MV-4-11 (cell line): ENCODE data around the gene DEUP1.
"Not testable (repeated sequence)": the region's sequence is repeated elsewhere in the genome, so short reads cannot be mapped to it uniquely, and the experiment has no call there.

ENCODE experiments used
- DNase-seq: peaks from one replicate; lab custom pipeline; 2025; lab: John Stamatoyannopoulos, UW

The DEUP1 gene

GRCh38 chr11:93330446-93330984, at the start of gene DEUP1:
DEUP1 (plus strand) TSS chr11:93330742; CDS start chr11:93332260, 1,518 bp downstream.
- no peak for DNase-seq

- no peak for DNase-seq
Observed at GRCh38 chr11:93285430-93285829, 45.1 kb upstream of the DEUP1 start.

- DNase-seq, result no peak
Observed at GRCh38 chr11:93287434-93287833, 43.1 kb upstream of the DEUP1 start.

- DNase-seq, result no peak
Observed at GRCh38 chr11:93288079-93288478, 42.5 kb upstream of the DEUP1 start.

- no peak for DNase-seq
Observed at GRCh38 chr11:93288767-93289166, 41.8 kb upstream of the DEUP1 start.

- DNase-seq, result no peak
Observed at GRCh38 chr11:93289782-93290463, 40.6 kb upstream of the DEUP1 start.

- DNase-seq, result no peak
Observed at GRCh38 chr11:93291110-93291509, 39.4 kb upstream of the DEUP1 start.

- no peak for DNase-seq
Observed at GRCh38 chr11:93291898-93292297, 38.6 kb upstream of the DEUP1 start.

GRCh38 chr11:93295921-93296575, 34.5 kb upstream of the DEUP1 start:
- no peak for DNase-seq

GRCh38 chr11:93303689-93304088, 26.9 kb upstream of the DEUP1 start:
- DNase-seq, result no peak

- not testable (repeated sequence) for DNase-seq
Observed at GRCh38 chr11:93314399-93314798, 16.1 kb upstream of the DEUP1 start.

GRCh38 chr11:93319224-93319839, 11.2 kb upstream of the DEUP1 start:
- no peak for DNase-seq

GRCh38 chr11:93320230-93320629, 10.3 kb upstream of the DEUP1 start:
- no peak for DNase-seq

GRCh38 chr11:93322207-93322606, 8.3 kb upstream of the DEUP1 start:
- DNase-seq, result no peak

- no peak for DNase-seq
Observed at GRCh38 chr11:93323747-93324146, 6.8 kb upstream of the DEUP1 start.

- no peak for DNase-seq
Observed at GRCh38 chr11:93324500-93324899, 6.0 kb upstream of the DEUP1 start.

GRCh38 chr11:93326681-93327080, 3.9 kb upstream of the DEUP1 start:
- DNase-seq, result no peak

- DNase-seq, result no peak
Observed at GRCh38 chr11:93329936-93330445, 551 bp upstream of the DEUP1 start.

GRCh38 chr11:93340223-93340622, 9.7 kb downstream of the DEUP1 start:
- DNase-seq, result no peak

- DNase-seq, result no peak
Observed at GRCh38 chr11:93344855-93345333, 14.4 kb downstream of the DEUP1 start.

- no peak for DNase-seq
Observed at GRCh38 chr11:93348930-93349329, 18.4 kb downstream of the DEUP1 start.

GRCh38 chr11:93350835-93351234, 20.3 kb downstream of the DEUP1 start:
- DNase-seq, result no peak

- no peak for DNase-seq
Observed at GRCh38 chr11:93359396-93359795, 28.9 kb downstream of the DEUP1 start.
